K562 (cell line): ENCODE data around the gene TRIP10. TPM values are rescaled to one million over a fixed set of nuclear protein-coding genes. Genes with fewer than 3 reads are reported as not detected.
A peak's percentile ranks its signal among the peaks of the same experiment; 100 is the strongest.

Experiments
- ASH1L ChIP-seq: fragments of 450-650 bp; IDR thresholded peaks from 2 replicates; pipeline ENCODE4 v1.6.1; 2018; ENCODE audit warnings: borderline replicate concordance, mild to moderate bottlenecking, low read depth; ENCODE audit not compliant: partially characterized antibody
- CHD2 ChIP-seq: IDR thresholded peaks from 2 replicates; pipeline ENCODE4 v1.6.1; 2011; ENCODE audit warnings: low read depth, low read length
- EP300 ChIP-seq: IDR thresholded peaks from 2 replicates; pipeline ENCODE4 v1.6.1; 2012; ENCODE audit warnings: low read length, improper control_type of control experiment
- HMG20B ChIP-seq: fragments of 250-450 bp; sonication (Bioruptor Pico); IDR thresholded peaks from 2 replicates; pipeline ENCODE4 v1.5.0; 2021; ENCODE audit warnings: mild to moderate bottlenecking
- NR3C1 ChIP-seq: sonication (generic); formaldehyde crosslinking; IDR thresholded peaks from 2 replicates; pipeline ENCODE4 v1.8.1; 2022; ENCODE audit warnings: missing genetic modification reagents
- PTTG1 ChIP-seq: fragments of 450-650 bp; IDR thresholded peaks from 2 replicates; pipeline ENCODE4 v1.6.1; 2016; ENCODE audit warnings: low read depth, mild to moderate bottlenecking, missing genetic modification characterization, missing compliant biosample characterization
- RBM39 ChIP-seq: fragments of 200-400 bp; formaldehyde crosslinking; optimal IDR thresholded peaks from 2 replicates; pipeline ENCODE3; 2018; ENCODE audit warnings: low read depth, low read length
- TBP ChIP-seq: optimal IDR thresholded peaks from 2 replicates; pipeline ENCODE3; 2011; ENCODE audit warnings: low read depth, low read length, improper control_type of control experiment
- ZEB2 ChIP-seq: fragments of 450-650 bp; IDR thresholded peaks from 2 replicates; pipeline ENCODE4 v1.6.1; 2016
- ZFP36 ChIP-seq: fragments of 150-350 bp; IDR thresholded peaks from 2 replicates; pipeline ENCODE4 v1.6.1; 2018; ENCODE audit warnings: low read length, low read depth; ENCODE audit not compliant: partially characterized antibody
- ZNF41 ChIP-seq: fragments of 250-450 bp; sonication (Bioruptor Pico); conservative IDR thresholded peaks from 2 replicates; pipeline ENCODE4 v1.4.0; 2020; ENCODE audit warnings: mild to moderate bottlenecking
- ZNF583 ChIP-seq: fragments of 250-450 bp; sonication (Bioruptor Pico); IDR thresholded peaks from 2 replicates; pipeline ENCODE4 v1.4.0; 2020
- ZNF695 ChIP-seq: fragments of 450-650 bp; formaldehyde crosslinking; IDR thresholded peaks from 2 replicates; pipeline ENCODE4 v1.4.0; 2020; ENCODE audit warnings: mild to moderate bottlenecking, moderate library complexity
- polyA plus RNA-seq, 8 experiments: library from polyadenylated mRNA; depleted of rRNA in 4 of 8; stranded (reverse) in 5 of 8; unstranded in 3 of 8; fragments of >200 nt; fragmentation: Nextera tagmentation in 2 of 8; fragmentation: Illumina TruSeq in 1 of 8; extraction: Ambion mirVana in 2 of 8; extraction: Trizol in 1 of 8; gene quantifications; 2 replicates each; pipeline versions ENCODE4 v1.2.1 to v1.2.3, GENCODE V29; 2011 to 2014; ENCODE audit warnings: inconsistent platforms in 1 of 8, missing spikeins in 1 of 8
- total RNA-seq, 7 experiments: library from RNA; depleted of rRNA in 6 of 7; stranded (reverse); fragments of >200 nt in 6 of 7; fragmentation: Illumina TruSeq in 2 of 7; extraction: Trizol in 2 of 7; gene quantifications; 2 replicates each; pipeline versions ENCODE4 v1.2.1 to v1.2.3, GENCODE V29; 2011 to 2021; ENCODE audit warnings: low replicate concordance in 1 of 7
- TF ChIP-seq, protein P1 (sequence below): IDR thresholded peaks from 2 replicates; pipeline ENCODE4 v1.6.1; 2016; ENCODE audit warnings: missing genetic modification characterization, missing compliant biosample characterization
- TF ChIP-seq, protein P2 (sequence below): sonication (generic); formaldehyde crosslinking; IDR thresholded peaks from 2 replicates; pipeline ENCODE4 v1.8.0; 2022; ENCODE audit warnings: mild to moderate bottlenecking, missing genetic modification reagents, borderline replicate concordance
- TF ChIP-seq, protein P3 (sequence below): IDR thresholded peaks from 2 replicates; pipeline ENCODE4 v1.6.1; 2012; ENCODE audit warnings: low read depth, low read length, improper control_type of control experiment, borderline replicate concordance
- TF ChIP-seq, protein P4 (sequence below): fragments of 200-800 bp; sonication (Bioruptor generic); IDR thresholded peaks from 2 replicates; pipeline ENCODE4 v1.6.1; 2016; ENCODE audit warnings: missing genetic modification characterization, missing compliant biosample characterization

The TRIP10 gene
- total and polyA plus RNA-seq, 9 of the 15 experiments (the other 6 are each of a cell fraction or from before 2014, with no cell fraction given), result 1.2 to 66.8 (median 36.1) TPM

DNA sequence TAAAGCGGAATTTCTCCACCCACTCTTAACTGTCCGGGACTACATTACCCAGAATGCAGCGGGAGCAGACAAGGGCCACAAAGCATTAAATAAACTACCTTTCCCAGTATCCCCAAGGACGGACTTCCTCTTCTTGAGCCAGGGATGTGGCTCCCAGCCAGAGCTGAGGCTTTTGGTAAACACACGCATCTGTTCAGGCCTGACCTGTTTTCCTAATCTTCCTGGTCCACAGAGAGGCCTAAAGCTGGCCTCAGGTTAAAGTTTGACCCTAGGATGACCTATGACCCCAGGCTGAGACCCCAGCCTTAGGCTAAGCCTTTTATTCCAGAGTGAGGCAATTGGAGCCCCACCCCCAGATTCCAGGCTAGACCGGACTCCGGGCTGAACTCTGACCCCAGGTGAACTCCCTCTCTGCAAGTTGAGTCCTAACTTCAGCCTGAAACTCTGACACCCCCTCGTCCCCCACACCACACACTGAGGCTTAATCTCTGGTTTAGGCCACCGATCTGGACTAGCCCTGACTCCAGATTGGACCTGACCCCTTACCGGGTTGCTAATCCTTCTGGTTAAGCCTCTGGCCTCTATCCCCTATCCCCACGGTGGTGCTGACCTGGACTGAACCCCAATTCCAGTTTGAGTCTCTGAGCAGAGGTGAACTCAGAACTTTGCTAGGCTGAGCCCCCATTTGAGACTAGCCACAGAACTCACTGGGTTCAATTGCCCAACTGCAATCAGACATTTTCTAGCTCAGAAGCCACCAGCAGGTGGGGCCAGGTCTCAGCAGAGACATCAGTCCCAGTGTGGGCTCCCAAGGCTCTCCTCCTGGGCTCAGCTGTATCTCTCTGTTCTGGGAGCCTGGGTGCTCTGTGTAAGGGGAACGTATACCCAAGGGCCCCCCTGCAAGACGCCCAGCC lies 1.4 kb upstream of the TRIP10 start (continued):
- TF ChIP-seq, protein P1, sequence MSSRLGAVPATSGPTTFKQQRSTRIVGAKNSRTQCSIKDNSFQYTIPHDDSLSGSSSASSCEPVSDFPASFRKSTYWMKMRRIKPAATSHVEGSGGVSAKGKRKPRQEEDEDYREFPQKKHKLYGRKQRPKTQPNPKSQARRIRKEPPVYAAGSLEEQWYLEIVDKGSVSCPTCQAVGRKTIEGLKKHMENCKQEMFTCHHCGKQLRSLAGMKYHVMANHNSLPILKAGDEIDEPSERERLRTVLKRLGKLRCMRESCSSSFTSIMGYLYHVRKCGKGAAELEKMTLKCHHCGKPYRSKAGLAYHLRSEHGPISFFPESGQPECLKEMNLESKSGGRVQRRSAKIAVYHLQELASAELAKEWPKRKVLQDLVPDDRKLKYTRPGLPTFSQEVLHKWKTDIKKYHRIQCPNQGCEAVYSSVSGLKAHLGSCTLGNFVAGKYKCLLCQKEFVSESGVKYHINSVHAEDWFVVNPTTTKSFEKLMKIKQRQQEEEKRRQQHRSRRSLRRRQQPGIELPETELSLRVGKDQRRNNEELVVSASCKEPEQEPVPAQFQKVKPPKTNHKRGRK (tag), result no peak
- TF ChIP-seq NR3C1 (CRISPR knock-in tag), result no peak
- no peak; the same call in none of the 2 replicates for TF ChIP-seq EP300
- TF ChIP-seq, protein P2, sequence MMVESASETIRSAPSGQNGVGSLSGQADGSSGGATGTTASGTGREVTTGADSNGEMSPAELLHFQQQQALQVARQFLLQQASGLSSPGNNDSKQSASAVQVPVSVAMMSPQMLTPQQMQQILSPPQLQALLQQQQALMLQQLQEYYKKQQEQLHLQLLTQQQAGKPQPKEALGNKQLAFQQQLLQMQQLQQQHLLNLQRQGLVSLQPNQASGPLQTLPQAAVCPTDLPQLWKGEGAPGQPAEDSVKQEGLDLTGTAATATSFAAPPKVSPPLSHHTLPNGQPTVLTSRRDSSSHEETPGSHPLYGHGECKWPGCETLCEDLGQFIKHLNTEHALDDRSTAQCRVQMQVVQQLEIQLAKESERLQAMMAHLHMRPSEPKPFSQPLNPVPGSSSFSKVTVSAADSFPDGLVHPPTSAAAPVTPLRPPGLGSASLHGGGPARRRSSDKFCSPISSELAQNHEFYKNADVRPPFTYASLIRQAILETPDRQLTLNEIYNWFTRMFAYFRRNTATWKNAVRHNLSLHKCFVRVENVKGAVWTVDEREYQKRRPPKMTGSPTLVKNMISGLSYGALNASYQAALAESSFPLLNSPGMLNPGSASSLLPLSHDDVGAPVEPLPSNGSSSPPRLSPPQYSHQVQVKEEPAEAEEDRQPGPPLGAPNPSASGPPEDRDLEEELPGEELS, result no peak
- 0 out of 2 replicates have a peak, but pooled peaks have one; percentile 37 for TF ChIP-seq PTTG1 (tag)
- no peak for TF ChIP-seq HMG20B (CRISPR knock-in tag)
- peak; percentile 48 for TF ChIP-seq ZFP36
- TF ChIP-seq, protein P3, sequence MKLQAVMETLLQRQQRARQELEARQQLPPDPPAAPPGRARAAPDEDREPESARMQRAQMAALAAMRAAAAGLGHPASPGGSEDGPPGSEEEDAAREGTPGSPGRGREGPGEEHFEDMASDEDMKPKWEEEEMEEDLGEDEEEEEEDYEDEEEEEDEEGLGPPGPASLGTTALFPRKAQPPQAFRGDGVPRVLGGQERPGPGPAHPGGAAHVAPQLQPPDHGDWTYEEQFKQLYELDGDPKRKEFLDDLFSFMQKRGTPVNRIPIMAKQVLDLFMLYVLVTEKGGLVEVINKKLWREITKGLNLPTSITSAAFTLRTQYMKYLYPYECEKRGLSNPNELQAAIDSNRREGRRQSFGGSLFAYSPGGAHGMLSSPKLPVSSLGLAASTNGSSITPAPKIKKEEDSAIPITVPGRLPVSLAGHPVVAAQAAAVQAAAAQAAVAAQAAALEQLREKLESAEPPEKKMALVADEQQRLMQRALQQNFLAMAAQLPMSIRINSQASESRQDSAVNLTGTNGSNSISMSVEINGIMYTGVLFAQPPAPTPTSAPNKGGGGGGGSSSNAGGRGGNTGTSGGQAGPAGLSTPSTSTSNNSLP, result no peak
- 0 out of 2 replicates have a peak, but pooled peaks have one; percentile 15 for TF ChIP-seq ZEB2
- TF ChIP-seq RBM39, result no peak
- no peak for TF ChIP-seq TBP
- TF ChIP-seq ASH1L, result no peak
- no peak for TF ChIP-seq CHD2
- TF ChIP-seq, protein P4, sequence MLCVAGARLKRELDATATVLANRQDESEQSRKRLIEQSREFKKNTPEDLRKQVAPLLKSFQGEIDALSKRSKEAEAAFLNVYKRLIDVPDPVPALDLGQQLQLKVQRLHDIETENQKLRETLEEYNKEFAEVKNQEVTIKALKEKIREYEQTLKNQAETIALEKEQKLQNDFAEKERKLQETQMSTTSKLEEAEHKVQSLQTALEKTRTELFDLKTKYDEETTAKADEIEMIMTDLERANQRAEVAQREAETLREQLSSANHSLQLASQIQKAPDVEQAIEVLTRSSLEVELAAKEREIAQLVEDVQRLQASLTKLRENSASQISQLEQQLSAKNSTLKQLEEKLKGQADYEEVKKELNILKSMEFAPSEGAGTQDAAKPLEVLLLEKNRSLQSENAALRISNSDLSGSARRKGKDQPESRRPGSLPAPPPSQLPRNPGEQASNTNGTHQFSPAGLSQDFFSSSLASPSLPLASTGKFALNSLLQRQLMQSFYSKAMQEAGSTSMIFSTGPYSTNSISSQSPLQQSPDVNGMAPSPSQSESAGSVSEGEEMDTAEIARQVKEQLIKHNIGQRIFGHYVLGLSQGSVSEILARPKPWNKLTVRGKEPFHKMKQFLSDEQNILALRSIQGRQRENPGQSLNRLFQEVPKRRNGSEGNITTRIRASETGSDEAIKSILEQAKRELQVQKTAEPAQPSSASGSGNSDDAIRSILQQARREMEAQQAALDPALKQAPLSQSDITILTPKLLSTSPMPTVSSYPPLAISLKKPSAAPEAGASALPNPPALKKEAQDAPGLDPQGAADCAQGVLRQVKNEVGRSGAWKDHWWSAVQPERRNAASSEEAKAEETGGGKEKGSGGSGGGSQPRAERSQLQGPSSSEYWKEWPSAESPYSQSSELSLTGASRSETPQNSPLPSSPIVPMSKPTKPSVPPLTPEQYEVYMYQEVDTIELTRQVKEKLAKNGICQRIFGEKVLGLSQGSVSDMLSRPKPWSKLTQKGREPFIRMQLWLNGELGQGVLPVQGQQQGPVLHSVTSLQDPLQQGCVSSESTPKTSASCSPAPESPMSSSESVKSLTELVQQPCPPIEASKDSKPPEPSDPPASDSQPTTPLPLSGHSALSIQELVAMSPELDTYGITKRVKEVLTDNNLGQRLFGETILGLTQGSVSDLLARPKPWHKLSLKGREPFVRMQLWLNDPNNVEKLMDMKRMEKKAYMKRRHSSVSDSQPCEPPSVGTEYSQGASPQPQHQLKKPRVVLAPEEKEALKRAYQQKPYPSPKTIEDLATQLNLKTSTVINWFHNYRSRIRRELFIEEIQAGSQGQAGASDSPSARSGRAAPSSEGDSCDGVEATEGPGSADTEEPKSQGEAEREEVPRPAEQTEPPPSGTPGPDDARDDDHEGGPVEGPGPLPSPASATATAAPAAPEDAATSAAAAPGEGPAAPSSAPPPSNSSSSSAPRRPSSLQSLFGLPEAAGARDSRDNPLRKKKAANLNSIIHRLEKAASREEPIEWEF (CRISPR knock-in tag), result no peak
- no peak for TF ChIP-seq ZNF695
- TF ChIP-seq ZNF41, result no peak
- peak; percentile 65; the same call in 1 of the 2 replicates for TF ChIP-seq ZNF583
